LNCaP clone FGC (cell line): Measurements from ENCODE around the gene SHTN1.

Experiments
- DNase-seq: peaks from one replicate; pipeline ENCODE4 v3.0.0-alpha.2; 2011; ENCODE audit warnings: low read depth
- H3K4me3 ChIP-seq: 2 replicates; pipeline ENCODE4 v1.5.1; 2011; ENCODE audit warnings: mild to moderate bottlenecking, low read depth, low read length, control low read depth
- TF ChIP-seq, protein P1 (sequence below): IDR thresholded peaks from 2 replicates; pipeline ENCODE4 v1.5.1; 2012; ENCODE audit warnings: mild to moderate bottlenecking; ENCODE audit not compliant: control insufficient read depth, insufficient read depth; ENCODE audit errors: extremely low read depth

The SHTN1 gene

GRCh38 chr10:117005026-117005526 is at the start of gene SHTN1:
TSS of gene SHTN1 (minus strand) at chr10:117005187. CDS start at chr10:117005079, 108 bp downstream.
- TF ChIP-seq, protein P1, sequence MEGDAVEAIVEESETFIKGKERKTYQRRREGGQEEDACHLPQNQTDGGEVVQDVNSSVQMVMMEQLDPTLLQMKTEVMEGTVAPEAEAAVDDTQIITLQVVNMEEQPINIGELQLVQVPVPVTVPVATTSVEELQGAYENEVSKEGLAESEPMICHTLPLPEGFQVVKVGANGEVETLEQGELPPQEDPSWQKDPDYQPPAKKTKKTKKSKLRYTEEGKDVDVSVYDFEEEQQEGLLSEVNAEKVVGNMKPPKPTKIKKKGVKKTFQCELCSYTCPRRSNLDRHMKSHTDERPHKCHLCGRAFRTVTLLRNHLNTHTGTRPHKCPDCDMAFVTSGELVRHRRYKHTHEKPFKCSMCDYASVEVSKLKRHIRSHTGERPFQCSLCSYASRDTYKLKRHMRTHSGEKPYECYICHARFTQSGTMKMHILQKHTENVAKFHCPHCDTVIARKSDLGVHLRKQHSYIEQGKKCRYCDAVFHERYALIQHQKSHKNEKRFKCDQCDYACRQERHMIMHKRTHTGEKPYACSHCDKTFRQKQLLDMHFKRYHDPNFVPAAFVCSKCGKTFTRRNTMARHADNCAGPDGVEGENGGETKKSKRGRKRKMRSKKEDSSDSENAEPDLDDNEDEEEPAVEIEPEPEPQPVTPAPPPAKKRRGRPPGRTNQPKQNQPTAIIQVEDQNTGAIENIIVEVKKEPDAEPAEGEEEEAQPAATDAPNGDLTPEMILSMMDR: no peak
- H3K4me3 ChIP-seq: peak within 1 kb of the TSS; percentile 63
- peak; percentile 85 for DNase-seq

DNA sequence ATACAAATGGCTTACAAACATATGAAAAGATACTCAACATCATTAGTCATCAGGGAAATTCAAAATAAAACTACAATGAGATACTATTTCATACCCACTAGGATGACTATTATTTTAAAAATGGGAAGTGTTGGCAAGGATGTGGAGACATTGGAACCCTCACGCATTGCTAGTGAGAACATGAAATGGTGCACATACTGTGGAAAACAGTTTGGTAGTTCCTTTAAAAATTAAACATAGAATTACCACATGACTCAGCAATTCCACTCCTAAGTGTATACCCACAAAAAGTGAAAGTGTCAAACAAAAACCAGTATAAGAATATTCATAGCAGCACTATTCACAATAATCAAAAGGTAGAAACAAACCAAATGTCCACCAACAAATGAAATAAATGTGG is 48.5 kb upstream of the SHTN1 start:
- no peak for DNase-seq
- TF ChIP-seq, protein P1: no peak
- no peak overlapping the region for H3K4me3 ChIP-seq

GRCh38 chr10:117047947-117048346 is 43.0 kb upstream of the SHTN1 start:
- TF ChIP-seq, protein P1: no peak
- no peak for DNase-seq

GRCh38 chr10:117016266-117016665 is 11.3 kb upstream of the SHTN1 start:
- no peak overlapping the region for H3K4me3 ChIP-seq
- TF ChIP-seq, protein P1: no peak
- no peak for DNase-seq

More at GRCh38 chr10:117047947-117048346, 43.0 kb upstream of the SHTN1 start:
- H3K4me3 ChIP-seq: no peak overlapping the region

GRCh38 chr10:117014835-117015234 is 9.8 kb upstream of the SHTN1 start:
- DNase-seq: no peak
- TF ChIP-seq, protein P1: no peak

DNA sequence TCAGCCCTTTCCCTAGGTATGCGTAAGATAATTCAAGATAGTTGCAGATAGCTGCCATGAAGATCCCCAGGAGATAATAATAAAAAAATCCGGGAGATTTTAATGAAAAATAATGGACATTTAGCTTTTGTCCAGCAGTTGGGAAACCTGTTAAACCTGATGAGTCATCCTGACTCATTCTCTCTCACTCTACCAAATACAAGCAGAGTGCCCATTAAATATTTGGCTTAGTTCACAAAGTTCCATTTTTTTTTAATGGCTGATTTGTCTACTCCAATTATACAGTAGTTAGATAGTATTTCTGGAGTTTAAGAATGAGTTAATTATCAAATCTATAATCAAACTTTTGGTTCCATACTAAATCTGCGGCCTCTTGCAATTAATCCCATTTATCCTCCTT is 2.1 kb upstream of the SHTN1 start:
- DNase-seq: peak; percentile 60
- TF ChIP-seq, protein P1: no peak
- no peak overlapping the region for H3K4me3 ChIP-seq

More at GRCh38 chr10:117014835-117015234, 9.8 kb upstream of the SHTN1 start:
- H3K4me3 ChIP-seq: no peak overlapping the region

DNA sequence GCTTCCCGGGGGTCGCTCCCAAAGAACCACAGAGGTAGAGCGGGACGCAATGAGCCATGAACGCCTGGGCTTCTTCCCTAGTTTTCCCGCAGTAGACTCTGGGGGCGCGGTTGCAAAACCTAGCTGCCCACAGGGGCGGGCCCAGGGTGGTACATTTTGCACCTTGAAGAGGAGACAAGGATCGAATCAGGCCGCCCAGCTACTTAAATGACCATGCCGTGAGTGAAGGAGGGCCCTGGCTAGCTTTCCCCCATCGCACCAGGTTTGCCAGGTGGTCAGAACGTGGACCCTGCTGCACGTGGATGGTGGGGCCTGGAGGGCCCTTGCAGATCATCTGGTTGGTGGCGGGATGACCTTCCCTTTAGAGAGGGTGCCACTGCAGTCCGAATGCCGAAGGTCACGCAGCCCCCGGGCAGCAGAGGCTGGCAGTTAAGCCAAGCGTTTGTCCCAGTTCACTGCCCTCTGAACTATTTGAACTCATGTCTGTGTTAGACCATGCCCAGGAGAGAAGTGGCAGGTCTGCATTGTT is 604 bp upstream of the SHTN1 start:
- no peak for DNase-seq
- TF ChIP-seq, protein P1: no peak
- peak overlapping the region; percentile 63 for H3K4me3 ChIP-seq
